ENCODE results near the gene TRPV4. TPM values are rescaled to one million over a fixed set of nuclear protein-coding genes. Genes with fewer than 3 reads are reported as not detected.
A peak's percentile ranks its signal among the peaks of the same experiment; 100 is the strongest.

Gene TRPV4
- total RNA-seq, 1 donor from 2014 or later = 0.46 TPM

GRCh38 chr12:109771746-109772621 is 61.2 kb downstream of the TRPV4 start:
- peak; percentile 70 for DNase-seq (ENCODE audit: low spot score)
- intact Hi-C loops (cut with DNase I) = loop anchor here (10.0 kb wide), 1 partner anchor 347 kb away; no protein-coding TSS in a partner anchor

GRCh38 chr12:109770861-109771670 is 62.1 kb downstream of the TRPV4 start:
- intact Hi-C loops (cut with DNase I) = loop anchor here (10.0 kb wide), 1 partner anchor 346 kb away; no protein-coding TSS in a partner anchor

GRCh38 chr12:109770104-109770860 is 62.9 kb downstream of the TRPV4 start:
- intact Hi-C loops (cut with DNase I) = loop anchor here (10.0 kb wide), 1 partner anchor 345 kb away; no protein-coding TSS in a partner anchor
- DNase-seq (ENCODE audit: low spot score) = peak; percentile 22

More at GRCh38 chr12:109770861-109771670, 62.1 kb downstream of the TRPV4 start:
- peak; percentile 66 for DNase-seq (ENCODE audit: low spot score)

DNA sequence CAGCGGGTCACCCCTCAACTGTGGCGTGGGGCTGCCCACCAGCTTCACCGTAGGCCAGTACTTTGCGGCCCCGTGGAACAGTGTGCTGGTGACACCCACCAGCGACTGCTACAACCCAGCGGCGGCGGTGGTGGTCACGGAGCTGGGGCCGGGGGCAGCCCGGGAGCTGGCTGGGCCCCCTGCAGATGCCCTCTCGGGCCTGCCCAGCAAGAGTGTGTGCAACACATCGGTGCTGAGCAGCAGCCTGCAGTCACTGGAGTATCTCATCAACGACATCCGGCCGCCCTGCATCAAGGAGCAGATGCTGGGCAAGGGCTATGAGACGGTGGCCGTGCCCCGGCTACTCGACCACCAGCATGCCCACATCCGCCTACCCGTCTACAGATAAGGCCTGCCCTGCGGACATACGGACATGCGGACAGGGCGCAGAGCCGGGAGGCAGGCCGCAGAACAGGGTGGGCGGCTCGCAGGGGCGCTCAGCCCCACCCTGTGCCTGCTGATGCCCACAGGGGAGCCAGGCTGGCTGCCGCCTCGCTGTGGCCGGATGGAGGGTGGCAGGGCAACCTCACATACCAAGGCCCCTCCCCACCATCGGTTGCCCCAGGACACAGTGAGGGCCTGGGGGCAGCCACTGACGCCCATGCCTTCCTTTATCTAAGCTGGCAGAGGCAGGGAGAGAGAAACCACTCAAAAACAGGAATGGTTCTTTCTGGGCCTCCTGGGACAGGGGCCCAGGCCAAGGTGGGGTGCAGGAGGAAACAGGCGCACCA is 64.1 kb downstream of the TRPV4 start:
- peak; percentile 60 for DNase-seq (ENCODE audit: low spot score)

DNA sequence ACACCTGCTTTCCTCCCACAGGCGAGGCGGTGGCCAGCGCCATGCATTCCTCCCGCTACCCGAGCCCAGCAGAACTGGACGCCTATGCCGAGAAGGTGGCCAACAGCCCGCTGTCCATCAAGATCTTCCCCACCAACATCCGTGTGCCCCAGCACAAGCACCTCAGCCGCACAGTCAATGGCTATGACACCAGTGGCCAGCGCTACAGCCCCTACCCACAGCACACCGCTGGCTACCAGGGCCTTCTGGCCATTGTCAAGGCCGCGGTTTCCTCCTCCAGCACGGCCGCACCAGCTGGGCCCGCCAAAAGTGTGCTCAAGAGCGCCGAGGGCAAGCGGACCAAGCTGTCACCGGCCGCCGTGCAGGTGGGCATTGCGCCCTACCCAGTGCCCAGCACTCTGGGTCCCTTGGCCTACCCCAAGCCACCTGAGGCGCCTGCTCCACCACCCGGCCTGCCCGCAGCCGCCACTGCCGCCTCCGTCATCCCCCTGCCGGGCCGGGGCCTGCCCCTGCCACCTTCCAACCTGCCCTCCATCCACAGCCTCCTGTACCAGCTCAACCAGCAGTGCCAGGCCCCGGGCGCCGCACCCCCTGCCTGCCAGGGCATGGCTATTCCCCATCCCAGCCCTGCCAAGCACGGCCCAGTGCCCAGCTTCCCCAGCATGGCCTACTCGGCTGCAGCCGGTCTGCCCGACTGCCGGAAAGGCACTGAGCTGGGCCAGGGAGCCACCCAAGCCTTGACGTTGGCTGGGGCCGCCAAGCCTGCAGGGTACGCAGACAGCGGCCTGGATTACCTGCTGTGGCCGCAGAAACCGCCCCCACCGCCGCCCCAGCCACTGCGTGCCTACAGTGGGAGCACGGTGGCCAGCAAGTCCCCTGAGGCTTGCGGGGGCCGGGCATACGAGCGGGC is 65.0 kb downstream of the TRPV4 start:
- intact Hi-C loops (cut with DNase I) = no loop called here
- peak; percentile 67 for DNase-seq (ENCODE audit: low spot score)

More for the DNA sequence above, 64.1 kb downstream of the TRPV4 start:
- intact Hi-C loops (cut with DNase I) = no loop called here

DNA sequence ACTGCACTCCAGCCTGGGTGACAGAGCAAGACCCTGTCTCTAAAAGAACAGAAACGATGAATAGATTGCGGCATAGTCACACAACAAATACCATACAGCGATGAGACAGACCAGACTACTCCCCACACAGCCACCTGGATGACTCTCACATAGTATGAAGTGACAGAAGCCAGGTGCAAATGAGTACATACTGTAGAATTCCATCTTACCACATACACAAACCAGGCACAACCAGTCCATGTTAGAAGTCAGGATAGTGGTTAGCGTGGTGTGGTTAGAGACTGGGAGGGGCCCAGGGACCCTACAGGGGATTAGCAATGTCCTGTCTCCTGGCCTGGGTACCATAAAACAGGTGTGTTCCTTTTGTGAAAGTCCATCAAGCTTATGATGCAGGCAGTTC is 65.7 kb downstream of the TRPV4 start:
- intact Hi-C loops (cut with DNase I) = no loop called here
- peak; percentile 24 for DNase-seq (ENCODE audit: low spot score)

- DNase-seq (ENCODE audit: low spot score) = peak; percentile 66
- intact Hi-C loops (cut with DNase I) = no loop called here
These were observed 66.9 kb downstream of the TRPV4 start for GRCh38 chr12:109766251-109766778.

GRCh38 chr12:109765446-109765810 is 67.8 kb downstream of the TRPV4 start:
- intact Hi-C loops (cut with DNase I) = no loop called here
- DNase-seq (ENCODE audit: low spot score) = no peak

DNA sequence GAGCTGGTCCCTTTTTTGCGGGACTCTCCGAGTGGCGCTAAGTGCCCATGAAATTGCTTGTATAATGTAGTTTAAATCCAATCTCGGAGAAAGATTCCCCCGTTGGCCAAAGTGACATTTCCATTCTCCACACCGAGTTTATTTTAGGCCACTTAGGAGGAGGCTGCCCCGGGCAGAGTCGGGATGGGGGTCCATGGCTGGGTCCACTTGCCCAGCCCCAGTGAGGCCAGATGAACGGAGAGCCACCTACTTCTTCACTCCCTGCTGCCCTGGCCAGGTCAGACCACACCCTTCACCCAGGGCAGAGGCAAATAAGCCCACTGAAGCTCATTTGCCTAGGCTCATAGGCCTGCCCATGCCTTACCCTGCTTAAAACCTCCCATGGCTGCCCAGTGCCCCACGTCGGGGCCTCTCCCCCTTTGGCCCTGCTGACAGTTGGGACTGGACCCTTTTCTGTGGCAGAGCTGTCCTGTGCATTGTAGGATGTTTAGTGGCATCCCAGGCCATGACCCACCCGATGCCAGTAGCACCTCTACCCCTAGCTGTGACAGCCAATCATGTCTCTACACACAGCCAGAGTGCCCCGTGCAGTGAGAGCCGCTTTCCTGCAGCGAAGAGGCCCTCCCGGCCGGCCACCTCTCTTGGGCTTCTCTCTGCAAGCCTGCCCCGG is 68.3 kb downstream of the TRPV4 start:
- DNase-seq (ENCODE audit: low spot score) = peak; percentile 54
- intact Hi-C loops (cut with DNase I) = loop anchor here (5.0 kb wide), 1 partner anchor 38 kb away; no protein-coding TSS in a partner anchor

GRCh38 chr12:109764123-109764522 is 69.1 kb downstream of the TRPV4 start:
- DNase-seq (ENCODE audit: low spot score) = no peak
- intact Hi-C loops (cut with DNase I) = loop anchor here (5.0 kb wide), 1 partner anchor 37 kb away; no protein-coding TSS in a partner anchor

- no peak for DNase-seq (ENCODE audit: low spot score)
These were observed 69.9 kb downstream of the TRPV4 start for GRCh38 chr12:109763201-109763841.

GRCh38 chr12:109762673-109763191 is 70.5 kb downstream of the TRPV4 start:
- DNase-seq (ENCODE audit: low spot score) = peak; percentile 72
- intact Hi-C loops (cut with DNase I) = loop anchor here (5.0 kb wide), 1 partner anchor 35 kb away; no protein-coding TSS in a partner anchor

More at GRCh38 chr12:109763201-109763841, 69.9 kb downstream of the TRPV4 start:
- intact Hi-C loops (cut with DNase I) = loop anchor here (5.0 kb wide), 1 partner anchor 36 kb away; no protein-coding TSS in a partner anchor

DNA sequence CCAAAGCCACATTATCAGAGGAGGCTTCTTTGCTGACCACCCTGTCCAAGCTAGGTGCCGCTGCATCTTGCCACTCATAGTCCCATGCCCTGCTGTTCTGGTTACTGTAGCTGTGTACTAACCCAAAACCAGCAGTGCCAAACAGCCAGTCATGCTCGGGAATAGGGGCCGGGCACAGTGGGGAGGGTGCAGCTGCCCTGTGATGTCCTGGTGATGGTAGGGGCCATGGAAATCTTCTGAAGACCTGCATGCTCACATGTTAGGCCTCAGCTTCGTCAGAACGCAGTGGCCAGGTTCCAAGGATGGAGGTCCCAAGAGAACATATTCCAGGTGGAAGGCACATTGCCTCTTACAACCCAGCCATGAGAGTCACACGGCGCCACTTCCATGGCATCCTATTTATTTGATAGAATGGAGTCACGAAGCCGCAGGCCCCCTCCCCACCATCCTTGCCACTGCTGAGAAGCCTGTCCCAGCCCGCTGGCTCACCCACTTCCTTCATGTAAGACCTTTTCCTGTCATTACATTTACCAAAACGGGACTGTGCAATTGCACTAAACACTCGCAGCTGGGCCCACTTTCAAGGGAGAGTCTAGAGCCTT is 71.0 kb downstream of the TRPV4 start:
- DNase-seq (ENCODE audit: low spot score) = peak; percentile 73
- intact Hi-C loops (cut with DNase I) = loop anchor here (5.0 kb wide), 1 partner anchor 35 kb away; no protein-coding TSS in a partner anchor

GRCh38 chr12:109760930-109761921 is 72.0 kb downstream of the TRPV4 start:
- DNase-seq (ENCODE audit: low spot score) = peak; percentile 31
- intact Hi-C loops (cut with DNase I) = loop anchor here (5.0 kb wide), 1 partner anchor 34 kb away; no protein-coding TSS in a partner anchor

Data from cardiac septum (tissue), 1 donor.